Bronchial epithelial cell (primary cell): ENCODE results near the gene HCRTR1. TPM values are rescaled to one million over a fixed set of nuclear protein-coding genes. Genes with fewer than 3 reads are reported as not detected.
A peak's percentile ranks its signal among the peaks of the same experiment; 100 is the strongest.

Experiments
- DNase-seq: peaks from one replicate; pipeline ENCODE4 v3.0.0-alpha.2; 2010; ENCODE audit warnings: low read depth
- FAIRE-seq: peaks from 2 replicates; lab custom pipeline; 2011; peaks lifted over from hg19 to GRCh38; lab: Jason Lieb, UNC
- H3K27me3 ChIP-seq: 2 replicates; pipeline ENCODE4 v1.5.1; 2011; ENCODE audit warnings: low read length; ENCODE audit not compliant: control insufficient read depth, insufficient read depth
- H3K36me3 ChIP-seq: 2 replicates; pipeline ENCODE4 v1.5.1; 2011; ENCODE audit warnings: low read length; ENCODE audit not compliant: control insufficient read depth, insufficient read depth
- H3K4me3 ChIP-seq: 2 replicates; pipeline ENCODE4 v1.5.1; 2011; ENCODE audit warnings: mild to moderate bottlenecking, low read depth, low read length, control low read depth
- total RNA-seq: library from RNA; depleted of rRNA; stranded (reverse); fragments of >200 nt; gene quantifications from 2 replicates; pipeline ENCODE4 v1.2.1, GENCODE V29; 2014
- TF ChIP-seq, protein P1 (sequence below): IDR thresholded peaks from 2 replicates; pipeline ENCODE4 v1.5.1; 2011; ENCODE audit warnings: mild to moderate bottlenecking, moderate library complexity, low read length, control low read depth, inconsistent platforms; ENCODE audit not compliant: insufficient read depth, severe bottlenecking

Gene HCRTR1
- total RNA-seq, 1 donor from 2014 or later: not detected

DNA sequence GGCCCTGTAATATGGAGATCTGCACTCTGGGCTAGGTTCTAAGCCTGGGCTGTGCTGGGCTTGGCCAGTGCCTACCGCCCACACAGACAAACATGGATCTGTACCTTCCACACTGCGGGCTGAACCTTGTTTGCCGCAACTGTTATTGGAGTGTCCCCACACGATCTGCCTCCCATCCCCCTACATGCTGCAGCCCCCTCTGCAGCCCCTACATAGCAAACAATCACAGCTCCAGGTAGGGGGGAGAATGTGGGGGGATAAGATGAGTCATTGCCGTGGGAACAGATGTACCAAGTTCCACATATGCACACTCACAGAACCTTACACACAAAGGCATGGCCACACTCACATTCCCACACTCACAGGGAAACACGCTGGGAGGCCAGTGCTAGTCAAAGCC is 2.1 kb upstream of the HCRTR1 start:
- TF ChIP-seq, protein P1, sequence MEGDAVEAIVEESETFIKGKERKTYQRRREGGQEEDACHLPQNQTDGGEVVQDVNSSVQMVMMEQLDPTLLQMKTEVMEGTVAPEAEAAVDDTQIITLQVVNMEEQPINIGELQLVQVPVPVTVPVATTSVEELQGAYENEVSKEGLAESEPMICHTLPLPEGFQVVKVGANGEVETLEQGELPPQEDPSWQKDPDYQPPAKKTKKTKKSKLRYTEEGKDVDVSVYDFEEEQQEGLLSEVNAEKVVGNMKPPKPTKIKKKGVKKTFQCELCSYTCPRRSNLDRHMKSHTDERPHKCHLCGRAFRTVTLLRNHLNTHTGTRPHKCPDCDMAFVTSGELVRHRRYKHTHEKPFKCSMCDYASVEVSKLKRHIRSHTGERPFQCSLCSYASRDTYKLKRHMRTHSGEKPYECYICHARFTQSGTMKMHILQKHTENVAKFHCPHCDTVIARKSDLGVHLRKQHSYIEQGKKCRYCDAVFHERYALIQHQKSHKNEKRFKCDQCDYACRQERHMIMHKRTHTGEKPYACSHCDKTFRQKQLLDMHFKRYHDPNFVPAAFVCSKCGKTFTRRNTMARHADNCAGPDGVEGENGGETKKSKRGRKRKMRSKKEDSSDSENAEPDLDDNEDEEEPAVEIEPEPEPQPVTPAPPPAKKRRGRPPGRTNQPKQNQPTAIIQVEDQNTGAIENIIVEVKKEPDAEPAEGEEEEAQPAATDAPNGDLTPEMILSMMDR: no peak
- H3K4me3 ChIP-seq: no peak overlapping the region
- FAIRE-seq: no peak
- no peak for DNase-seq
- peaks cover 17% of the 10 kb centered on the region for H3K27me3 ChIP-seq
- no peaks in the 10 kb centered on the region for H3K36me3 ChIP-seq

DNA sequence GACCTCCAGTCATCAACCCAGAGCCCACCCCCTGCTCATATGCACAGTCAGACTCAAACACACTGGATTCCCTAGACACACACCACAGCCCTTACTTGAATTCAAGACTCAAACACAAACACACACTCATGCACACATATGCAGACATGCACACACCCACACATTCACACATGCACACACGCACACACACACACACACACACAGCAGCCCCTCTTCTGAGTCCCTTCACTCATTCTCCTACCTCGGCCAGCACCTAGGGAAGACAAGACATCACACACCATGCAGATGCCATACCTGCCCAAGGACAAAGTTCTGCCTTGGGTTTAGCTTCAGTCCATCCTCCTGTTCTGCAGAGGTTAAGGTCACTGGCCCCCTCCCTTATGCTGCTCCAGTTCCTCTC is 1.6 kb upstream of the HCRTR1 start:
- no peak for DNase-seq

DNA sequence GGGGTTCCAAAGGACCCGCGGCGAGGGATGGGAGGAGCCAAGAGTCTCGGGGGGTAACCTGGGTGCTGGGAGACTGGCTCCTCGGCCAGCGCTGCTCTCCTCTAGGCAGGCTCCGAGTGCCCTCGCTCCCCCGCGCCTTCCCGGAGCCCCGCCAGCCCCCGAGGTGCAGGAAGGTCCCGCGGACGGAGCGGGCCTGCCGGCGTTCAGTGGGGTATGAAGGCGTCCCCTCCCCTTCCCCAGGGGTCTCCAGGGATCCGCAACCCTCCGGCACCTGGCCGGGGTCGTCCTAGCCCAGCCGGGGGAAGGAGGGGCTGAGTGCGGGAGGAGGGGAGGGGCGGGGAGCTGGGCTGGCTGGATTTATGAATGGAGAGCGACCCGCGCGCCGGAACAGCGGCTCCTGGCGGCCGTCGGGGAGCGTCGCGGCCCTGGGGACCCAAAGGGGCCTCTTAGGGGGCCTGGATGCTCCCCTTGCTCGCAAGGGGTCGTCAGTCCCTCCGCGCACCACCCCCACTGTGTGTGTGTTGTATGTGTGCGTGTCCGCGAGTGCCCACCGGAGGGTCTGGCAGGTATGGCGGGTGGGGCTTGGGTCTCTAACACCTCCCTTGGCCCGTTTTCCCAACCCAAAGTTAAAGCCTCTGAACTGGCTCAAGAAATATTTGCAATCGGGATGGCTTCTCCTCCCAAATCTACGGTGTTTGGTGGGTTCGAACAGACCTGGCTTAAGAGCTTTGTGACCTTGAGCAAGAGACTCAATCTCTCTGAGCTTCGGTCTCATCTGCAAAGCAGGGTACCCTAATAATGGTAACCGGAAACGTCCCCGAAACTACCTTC is 642 bp downstream of the HCRTR1 start:
- DNase-seq: no peak
- no peaks in the 10 kb centered on the region for H3K36me3 ChIP-seq
- H3K4me3 ChIP-seq: peak overlapping the region; percentile 33
- FAIRE-seq: no peak
- TF ChIP-seq, protein P1: peak; percentile 90
- H3K27me3 ChIP-seq: peaks cover 17% of the 10 kb centered on the region

More for the DNA sequence above, 1.6 kb upstream of the HCRTR1 start:
- TF ChIP-seq, protein P1: no peak
- Histone ChIP-seq H3K27me3 (peaks cover 17% of the 10 kb centered on the region), H3K36me3 (no peaks in the 10 kb centered on the region), H3K4me3 (no peak overlapping the region)
- peak; percentile 18 for FAIRE-seq

DNA sequence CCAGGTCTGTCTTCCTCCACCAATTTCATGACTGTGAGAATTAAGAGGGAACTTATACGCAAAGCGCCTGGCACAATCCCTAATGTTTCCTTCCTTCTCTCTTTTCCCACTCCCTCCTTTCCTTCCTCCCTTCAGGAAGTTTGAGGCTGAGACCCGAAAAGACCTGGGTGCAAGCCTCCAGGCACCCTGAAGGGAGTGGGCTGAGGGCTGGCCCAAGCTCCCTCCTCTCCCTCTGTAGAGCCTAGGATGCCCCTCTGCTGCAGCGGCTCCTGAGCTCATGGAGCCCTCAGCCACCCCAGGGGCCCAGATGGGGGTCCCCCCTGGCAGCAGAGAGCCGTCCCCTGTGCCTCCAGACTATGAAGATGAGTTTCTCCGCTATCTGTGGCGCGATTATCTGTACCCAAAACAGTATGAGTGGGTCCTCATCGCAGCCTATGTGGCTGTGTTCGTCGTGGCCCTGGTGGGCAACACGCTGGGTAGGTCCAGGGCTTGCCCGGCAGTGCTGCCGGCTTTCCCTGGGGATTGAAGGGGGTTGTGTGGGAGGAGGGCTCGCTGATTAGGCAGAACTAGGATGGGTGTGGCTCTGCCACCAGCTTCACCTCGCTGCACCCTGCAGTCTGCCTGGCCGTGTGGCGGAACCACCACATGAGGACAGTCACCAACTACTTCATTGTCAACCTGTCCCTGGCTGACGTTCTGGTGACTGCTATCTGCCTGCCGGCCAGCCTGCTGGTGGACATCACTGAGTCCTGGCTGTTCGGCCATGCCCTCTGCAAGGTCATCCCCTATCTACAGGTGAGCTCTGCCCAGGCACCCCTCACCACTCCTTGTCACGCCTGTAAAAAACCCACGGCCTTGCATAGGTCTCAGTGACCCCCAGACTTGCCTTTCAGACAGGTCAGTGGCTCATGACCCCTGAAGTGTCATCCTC is 1.7 kb downstream of the HCRTR1 start:
- TF ChIP-seq, protein P1: no peak
- FAIRE-seq (no peak), DNase-seq (no peak)
- H3K27me3 ChIP-seq: peaks cover 17% of the 10 kb centered on the region
- H3K4me3 ChIP-seq: no peak overlapping the region
- no peaks in the 10 kb centered on the region for H3K36me3 ChIP-seq

DNA sequence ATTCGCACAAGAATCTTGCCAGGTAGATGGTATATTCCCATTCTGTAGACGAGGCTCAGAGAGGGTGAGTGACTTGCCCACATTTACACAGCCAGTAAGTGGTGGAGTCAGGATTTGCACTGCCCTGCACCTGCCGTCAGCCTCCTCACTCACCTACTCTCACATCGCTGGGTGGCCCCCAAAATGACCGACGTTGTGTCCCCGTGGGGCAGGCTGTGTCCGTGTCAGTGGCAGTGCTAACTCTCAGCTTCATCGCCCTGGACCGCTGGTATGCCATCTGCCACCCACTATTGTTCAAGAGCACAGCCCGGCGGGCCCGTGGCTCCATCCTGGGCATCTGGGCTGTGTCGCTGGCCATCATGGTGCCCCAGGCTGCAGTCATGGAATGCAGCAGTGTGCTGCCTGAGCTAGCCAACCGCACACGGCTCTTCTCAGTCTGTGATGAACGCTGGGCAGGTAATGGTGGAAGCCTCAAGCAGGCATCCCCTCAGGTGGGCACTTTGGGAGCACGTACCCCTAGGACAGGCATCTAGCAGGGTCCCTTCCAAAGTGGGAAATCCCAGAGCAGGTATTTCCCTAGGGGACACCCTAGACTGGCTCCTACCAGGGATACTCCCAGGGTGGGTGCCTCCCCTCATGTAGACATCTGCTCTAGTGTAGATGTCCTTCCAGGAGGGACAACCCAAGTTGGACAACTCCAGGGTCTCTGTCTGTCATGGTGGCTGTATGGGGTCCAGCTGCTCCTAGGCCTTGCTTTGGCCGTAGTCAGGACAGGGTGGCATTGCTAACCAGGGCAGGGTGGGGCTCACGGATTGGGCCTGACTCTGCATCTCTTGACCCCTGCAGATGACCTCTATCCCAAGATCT is 3.4 kb downstream of the HCRTR1 start:
- no peak for DNase-seq
- peak; percentile 32 for FAIRE-seq
- TF ChIP-seq, protein P1: no peak

More for the DNA sequence above, 3.4 kb downstream of the HCRTR1 start:
- H3K27me3 ChIP-seq: peaks cover 17% of the 10 kb centered on the region
- no peak overlapping the region for H3K4me3 ChIP-seq
- H3K36me3 ChIP-seq: no peaks in the 10 kb centered on the region
